ENCODE results near the gene PRR22.

PRR22 gene

DNA sequence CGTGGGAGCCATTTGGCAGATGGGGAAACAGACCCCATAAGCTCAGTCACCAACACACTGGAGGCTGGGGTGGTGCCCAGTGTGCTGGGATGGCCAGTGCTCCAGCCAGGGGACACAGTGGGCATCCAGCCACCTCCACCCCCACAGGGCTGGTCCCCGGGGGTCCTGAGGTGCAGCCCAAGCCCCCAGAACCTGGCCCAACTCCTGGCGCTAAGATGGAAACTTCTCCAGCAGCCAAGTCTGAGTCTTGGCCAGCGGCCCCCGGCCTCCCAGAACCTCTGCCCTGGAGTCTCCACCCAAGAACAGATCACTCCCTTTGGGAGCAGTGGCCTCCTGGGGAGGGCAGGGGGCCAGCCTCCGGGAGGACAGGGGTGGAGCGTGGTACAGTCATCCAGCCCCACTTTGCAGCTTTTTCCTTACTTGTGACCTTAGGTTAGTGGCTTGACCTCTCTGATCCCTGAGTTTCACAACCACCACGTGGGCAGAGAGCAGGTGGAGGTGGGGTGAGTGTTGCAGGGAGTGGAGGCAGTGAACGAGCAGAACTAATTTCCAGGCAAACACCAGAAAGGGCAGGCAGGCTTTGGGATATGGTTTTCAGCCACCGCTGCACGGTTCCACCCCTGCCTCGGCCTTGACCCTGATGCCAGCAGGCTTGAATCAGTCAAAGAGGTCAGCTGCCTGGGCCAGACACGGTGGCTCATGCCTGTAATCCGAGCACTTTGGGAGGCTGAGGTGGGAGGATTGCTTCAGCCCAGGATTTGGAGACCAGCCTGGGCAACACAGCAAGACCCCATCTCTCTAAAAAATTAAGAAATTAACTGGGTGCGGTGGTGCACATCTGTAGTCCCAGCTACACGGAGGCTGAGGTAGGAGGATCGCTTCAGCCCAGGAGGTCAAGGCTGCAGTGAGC lies 16.1 kb upstream of the PRR22 start:
- no peak for DNase-seq (ENCODE audit: low read depth)

DNA sequence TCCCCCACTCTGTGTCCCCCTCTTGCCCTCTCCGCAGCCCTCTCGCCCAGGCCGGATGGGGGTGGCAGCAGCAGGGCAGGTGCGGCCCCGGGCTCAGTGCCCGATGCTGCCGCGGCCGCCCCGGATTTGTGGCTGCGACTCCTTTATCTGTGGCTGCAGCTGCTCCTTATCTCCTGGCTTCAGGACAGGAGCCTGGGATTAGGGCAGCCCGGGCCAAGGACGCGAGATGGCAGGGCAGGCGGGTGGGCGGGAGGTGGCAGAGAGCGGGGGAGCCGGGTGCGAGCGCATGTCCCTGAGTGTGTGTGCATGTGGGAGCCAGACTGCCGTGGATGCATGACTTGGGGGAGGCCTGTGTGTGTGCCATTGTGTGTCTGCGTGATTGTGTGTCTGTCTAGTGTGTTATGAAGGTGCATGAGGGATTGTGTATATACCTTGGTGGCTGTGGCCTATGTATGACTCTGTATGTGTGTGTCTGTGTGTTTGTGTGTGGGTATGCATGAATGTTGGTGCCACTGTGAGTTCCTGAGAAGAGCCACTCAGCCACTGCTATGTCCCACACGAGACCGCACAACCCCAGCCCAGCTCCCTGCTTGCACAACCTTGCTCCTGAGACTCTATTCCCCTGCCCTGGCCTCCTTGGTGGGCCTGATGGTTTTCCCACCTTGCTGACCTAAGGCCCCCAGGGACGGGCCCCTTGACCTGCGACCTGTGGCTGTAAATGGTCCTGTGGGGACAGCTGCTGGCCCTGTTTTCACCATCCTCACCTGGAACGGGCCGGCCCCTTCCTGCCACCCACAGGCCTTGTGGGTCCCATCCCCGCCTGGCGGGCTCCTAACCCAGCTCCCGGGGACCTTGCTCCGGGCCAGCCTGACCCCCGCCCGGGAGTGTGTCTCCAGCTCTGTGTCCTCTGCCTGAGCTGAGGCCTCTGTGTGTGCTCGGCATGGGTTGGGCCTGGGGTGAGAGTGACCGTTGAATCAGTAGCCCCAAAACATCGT lies 15.0 kb upstream of the PRR22 start:
- DNase-seq (ENCODE audit: low read depth): no peak
- TF ChIP-seq, protein P1, sequence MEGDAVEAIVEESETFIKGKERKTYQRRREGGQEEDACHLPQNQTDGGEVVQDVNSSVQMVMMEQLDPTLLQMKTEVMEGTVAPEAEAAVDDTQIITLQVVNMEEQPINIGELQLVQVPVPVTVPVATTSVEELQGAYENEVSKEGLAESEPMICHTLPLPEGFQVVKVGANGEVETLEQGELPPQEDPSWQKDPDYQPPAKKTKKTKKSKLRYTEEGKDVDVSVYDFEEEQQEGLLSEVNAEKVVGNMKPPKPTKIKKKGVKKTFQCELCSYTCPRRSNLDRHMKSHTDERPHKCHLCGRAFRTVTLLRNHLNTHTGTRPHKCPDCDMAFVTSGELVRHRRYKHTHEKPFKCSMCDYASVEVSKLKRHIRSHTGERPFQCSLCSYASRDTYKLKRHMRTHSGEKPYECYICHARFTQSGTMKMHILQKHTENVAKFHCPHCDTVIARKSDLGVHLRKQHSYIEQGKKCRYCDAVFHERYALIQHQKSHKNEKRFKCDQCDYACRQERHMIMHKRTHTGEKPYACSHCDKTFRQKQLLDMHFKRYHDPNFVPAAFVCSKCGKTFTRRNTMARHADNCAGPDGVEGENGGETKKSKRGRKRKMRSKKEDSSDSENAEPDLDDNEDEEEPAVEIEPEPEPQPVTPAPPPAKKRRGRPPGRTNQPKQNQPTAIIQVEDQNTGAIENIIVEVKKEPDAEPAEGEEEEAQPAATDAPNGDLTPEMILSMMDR (conservative IDR thresholded peaks at IDR 0.05; ENCODE audit: low read depth, low read length): no peak
- H3K4me3 ChIP-seq (ENCODE audit: low read depth, low read length): no peak overlapping the region

More for the DNA sequence above, 16.1 kb upstream of the PRR22 start:
- TF ChIP-seq, protein P1 (conservative IDR thresholded peaks at IDR 0.05; ENCODE audit: low read depth, low read length): no peak
- H3K4me3 ChIP-seq (ENCODE audit: low read depth, low read length): no peak overlapping the region

DNA sequence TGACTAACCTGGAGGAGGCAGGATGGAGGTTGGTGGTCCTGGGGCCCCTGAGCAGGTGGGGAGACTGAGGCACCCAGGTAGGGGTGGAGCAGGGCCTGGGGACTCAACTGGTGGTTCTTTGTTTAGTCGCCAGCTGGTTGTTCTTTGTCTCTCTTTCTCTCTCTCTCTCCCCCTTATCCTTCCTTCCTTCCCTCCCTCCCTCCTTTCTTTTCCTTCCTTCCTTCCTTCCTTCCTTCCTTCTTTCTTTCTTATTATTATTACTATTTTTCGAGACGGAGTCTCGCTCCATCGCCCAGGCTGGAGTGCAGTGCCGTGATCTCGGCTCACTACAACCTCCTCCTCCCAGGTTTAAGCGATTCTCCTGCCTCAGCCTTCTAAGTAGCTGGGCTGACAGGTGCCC lies 13.7 kb upstream of the PRR22 start:
- no peak overlapping the region for H3K4me3 ChIP-seq (ENCODE audit: low read depth, low read length)
- TF ChIP-seq, protein P1 (conservative IDR thresholded peaks at IDR 0.05; ENCODE audit: low read depth, low read length): no peak
- DNase-seq (ENCODE audit: low read depth): no peak

DNA sequence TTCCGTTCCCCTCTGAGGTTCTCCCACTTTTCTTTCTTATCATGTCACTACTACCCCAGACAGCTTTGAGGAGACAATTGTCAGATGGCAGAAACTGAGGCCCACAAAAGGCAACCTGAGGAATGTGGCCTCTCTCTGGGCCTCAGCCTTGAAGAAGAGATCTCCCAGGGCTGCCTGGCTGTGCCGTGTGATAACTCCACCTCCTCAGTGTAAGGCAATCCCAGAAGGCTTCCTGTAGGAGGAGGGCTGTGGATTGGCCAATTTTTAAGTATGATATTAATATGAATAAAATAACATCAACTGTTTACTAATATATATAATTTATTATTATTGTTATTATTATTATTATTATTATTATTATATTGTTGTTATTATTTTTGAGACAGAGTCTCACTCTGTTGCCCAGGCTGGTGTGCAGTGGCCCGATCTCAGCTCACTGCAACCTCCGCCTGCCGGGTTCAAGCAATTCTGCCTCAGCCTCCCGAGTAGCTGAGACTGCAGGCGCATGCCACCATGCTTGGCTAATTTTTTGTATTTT lies 10.9 kb upstream of the PRR22 start:
- DNase-seq (ENCODE audit: low read depth): no peak
- TF ChIP-seq, protein P1 (conservative IDR thresholded peaks at IDR 0.05; ENCODE audit: low read depth, low read length): no peak
- H3K4me3 ChIP-seq (ENCODE audit: low read depth, low read length): no peak overlapping the region

DNA sequence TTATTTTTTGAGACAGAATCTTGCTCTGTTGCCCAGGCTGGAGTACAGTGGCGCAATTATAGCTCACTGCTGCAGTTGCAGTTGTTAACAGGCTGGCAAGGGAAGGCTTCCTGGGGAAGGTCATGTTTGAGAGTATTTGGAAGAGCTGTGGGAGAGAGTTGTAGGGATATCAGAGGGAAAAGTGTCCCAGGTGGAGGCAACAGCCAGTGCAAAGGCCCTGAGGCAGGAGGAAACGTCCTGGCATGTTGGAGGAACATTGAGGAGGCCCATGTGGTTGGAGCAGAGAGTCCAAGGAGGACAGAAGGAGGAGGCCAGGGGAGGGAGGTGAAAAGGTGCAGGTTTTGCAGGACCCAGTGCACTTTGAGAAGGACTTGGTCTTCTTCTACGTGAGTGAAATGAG lies 8.6 kb upstream of the PRR22 start:
- no peak for DNase-seq (ENCODE audit: low read depth)
- no peak overlapping the region for H3K4me3 ChIP-seq (ENCODE audit: low read depth, low read length)
- TF ChIP-seq, protein P1 (conservative IDR thresholded peaks at IDR 0.05; ENCODE audit: low read depth, low read length): no peak

DNA sequence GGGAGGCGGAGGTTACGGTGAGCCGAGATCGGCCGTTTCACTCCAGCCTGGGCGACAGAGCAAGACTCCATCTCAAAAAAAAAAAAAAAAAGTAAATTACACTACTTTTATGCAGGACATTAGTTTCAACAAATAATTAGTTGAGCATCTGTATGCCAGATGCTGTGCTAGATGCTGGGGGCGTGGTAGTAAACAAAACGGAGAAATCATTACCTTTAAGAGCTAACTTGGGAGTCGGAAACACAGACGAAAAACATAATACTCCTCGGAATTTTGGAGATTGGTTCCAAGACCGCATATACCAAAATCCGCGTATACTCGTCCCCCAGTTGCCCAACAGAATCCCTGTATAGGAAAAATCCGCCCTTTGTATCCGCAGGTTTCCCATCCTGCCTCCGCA lies 7.7 kb upstream of the PRR22 start:
- H3K4me3 ChIP-seq (ENCODE audit: low read depth, low read length): no peak overlapping the region
- DNase-seq (ENCODE audit: low read depth): no peak
- TF ChIP-seq, protein P1 (conservative IDR thresholded peaks at IDR 0.05; ENCODE audit: low read depth, low read length): no peak
